Activated B cell treated with CpG ODN at 0.5 μM for 24 hours (primary cell): Measurements from ENCODE around the gene CEACAM16. TPM values are rescaled to one million over a fixed set of nuclear protein-coding genes. Genes with fewer than 3 reads are reported as not detected.
"Not testable (repeated sequence)": the region's sequence is repeated elsewhere in the genome, so short reads cannot be mapped to it uniquely, and the experiment has no call there.

ENCODE experiments used
- ATAC-seq: fragments of 200-7000 bp; cut with Tn5 transposase; one replicate; pipeline ENCODE4 v1.10.0; 2021; ENCODE audit warnings: low read depth, mild to moderate bottlenecking, moderate library complexity
- CTCF ChIA-PET: fragments of 350-600 bp; sonication (Branson Sonifier 250); formaldehyde crosslinking; loops from one replicate; lab custom pipeline; 2021; ENCODE audit warnings: antibody characterized with exemption; lab: Charles Lee
- POLR2A ChIA-PET: fragments of 350-600 bp; sonication (Branson Sonifier 250); formaldehyde crosslinking; loops from one replicate; lab custom pipeline; 2021; ENCODE audit warnings: antibody characterized with exemption; lab: Charles Lee
- DNase-seq: peaks from one replicate; pipeline ENCODE4 v3.0.0; 2022
- H3K27ac Mint-ChIP-seq: one replicate; pipeline ENCODE4 v1.8.0; 2020; ENCODE audit warnings: mixed read lengths
- H3K27me3 Mint-ChIP-seq: one replicate; pipeline ENCODE4 v1.8.0; 2021; ENCODE audit warnings: mixed read lengths
- H3K36me3 Mint-ChIP-seq: one replicate; pipeline ENCODE4 v1.8.0; 2021; ENCODE audit warnings: low read depth, mixed read lengths
- H3K4me1 Mint-ChIP-seq: one replicate; pipeline ENCODE4 v1.8.0; 2021; ENCODE audit warnings: mixed read lengths
- H3K4me3 Mint-ChIP-seq: one replicate; pipeline ENCODE4 v1.8.0; 2020; ENCODE audit warnings: mild to moderate bottlenecking, mixed read lengths
- H3K9me3 Mint-ChIP-seq: one replicate; pipeline ENCODE4 v1.8.0; 2020; ENCODE audit warnings: mixed read lengths
- intact Hi-C: fragments of 100-400 bp; cut with micrococcal nuclease; formaldehyde crosslinking; loops from one replicate; pipeline ENCODE4 v1.15.1; 2024
- total RNA-seq: library from RNA; stranded (reverse); gene quantifications from 2 replicates; pipeline ENCODE4 v1.2.3, GENCODE V29; 2022
- TF ChIP-seq, protein P1 (sequence below): fragments of 200-600 bp; IDR thresholded peaks from one replicate; pipeline ENCODE4 v1.8.0; 2022; ENCODE audit warnings: antibody characterized with exemption, mild to moderate bottlenecking

CEACAM16 gene
- total RNA-seq, 1 donor from 2014 or later, result not detected

DNA sequence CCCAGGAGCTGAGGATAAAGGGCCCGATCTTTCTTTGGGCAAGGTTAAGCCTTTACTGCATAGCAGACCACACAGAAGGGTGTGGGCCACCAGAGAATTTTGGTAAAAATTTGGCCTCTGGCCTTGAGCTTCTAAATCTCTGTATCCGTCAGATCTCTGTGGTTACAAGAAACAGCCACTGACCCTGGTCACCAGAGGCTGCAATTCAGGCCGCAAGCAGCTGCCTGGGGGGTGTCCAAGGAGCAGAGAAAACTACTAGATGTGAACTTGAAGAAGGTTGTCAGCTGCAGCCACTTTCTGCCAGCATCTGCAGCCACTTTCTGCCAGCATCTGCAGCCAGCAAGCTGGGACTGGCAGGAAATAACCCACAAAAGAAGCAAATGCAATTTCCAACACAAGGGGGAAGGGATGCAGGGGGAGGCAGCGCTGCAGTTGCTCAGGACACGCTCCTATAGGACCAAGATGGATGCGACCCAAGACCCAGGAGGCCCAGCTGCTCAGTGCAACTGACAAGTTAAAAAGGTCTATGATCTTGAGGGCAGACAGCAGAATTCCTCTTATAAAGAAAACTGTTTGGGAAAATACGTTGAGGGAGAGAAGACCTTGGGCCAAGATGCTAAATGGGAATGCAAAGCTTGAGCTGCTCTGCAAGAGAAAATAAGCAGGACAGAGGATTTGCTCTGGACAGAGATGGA, 36.1 kb upstream of the CEACAM16 start:
- no peaks in the 10 kb centered on the region for H3K9me3 Mint-ChIP-seq
- ChIA-PET CTCF (interaction anchor here (1.3 kb wide), 1 partner anchor 8 kb away, joined by 5 read pairs; no protein-coding TSS in a partner anchor), POLR2A (no interaction called here)
- no peaks in the 10 kb centered on the region for H3K4me1 Mint-ChIP-seq
- ATAC-seq, result no peak
- peaks cover 2% of the 10 kb centered on the region for H3K27me3 Mint-ChIP-seq
- no peak overlapping the region for H3K27ac Mint-ChIP-seq
- H3K36me3 Mint-ChIP-seq, result no peaks in the 10 kb centered on the region
- H3K4me3 Mint-ChIP-seq, result no peak overlapping the region
- TF ChIP-seq, protein P1, sequence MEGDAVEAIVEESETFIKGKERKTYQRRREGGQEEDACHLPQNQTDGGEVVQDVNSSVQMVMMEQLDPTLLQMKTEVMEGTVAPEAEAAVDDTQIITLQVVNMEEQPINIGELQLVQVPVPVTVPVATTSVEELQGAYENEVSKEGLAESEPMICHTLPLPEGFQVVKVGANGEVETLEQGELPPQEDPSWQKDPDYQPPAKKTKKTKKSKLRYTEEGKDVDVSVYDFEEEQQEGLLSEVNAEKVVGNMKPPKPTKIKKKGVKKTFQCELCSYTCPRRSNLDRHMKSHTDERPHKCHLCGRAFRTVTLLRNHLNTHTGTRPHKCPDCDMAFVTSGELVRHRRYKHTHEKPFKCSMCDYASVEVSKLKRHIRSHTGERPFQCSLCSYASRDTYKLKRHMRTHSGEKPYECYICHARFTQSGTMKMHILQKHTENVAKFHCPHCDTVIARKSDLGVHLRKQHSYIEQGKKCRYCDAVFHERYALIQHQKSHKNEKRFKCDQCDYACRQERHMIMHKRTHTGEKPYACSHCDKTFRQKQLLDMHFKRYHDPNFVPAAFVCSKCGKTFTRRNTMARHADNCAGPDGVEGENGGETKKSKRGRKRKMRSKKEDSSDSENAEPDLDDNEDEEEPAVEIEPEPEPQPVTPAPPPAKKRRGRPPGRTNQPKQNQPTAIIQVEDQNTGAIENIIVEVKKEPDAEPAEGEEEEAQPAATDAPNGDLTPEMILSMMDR, result no peak
- no peak for DNase-seq
- intact Hi-C loops, result no loop called here

DNA sequence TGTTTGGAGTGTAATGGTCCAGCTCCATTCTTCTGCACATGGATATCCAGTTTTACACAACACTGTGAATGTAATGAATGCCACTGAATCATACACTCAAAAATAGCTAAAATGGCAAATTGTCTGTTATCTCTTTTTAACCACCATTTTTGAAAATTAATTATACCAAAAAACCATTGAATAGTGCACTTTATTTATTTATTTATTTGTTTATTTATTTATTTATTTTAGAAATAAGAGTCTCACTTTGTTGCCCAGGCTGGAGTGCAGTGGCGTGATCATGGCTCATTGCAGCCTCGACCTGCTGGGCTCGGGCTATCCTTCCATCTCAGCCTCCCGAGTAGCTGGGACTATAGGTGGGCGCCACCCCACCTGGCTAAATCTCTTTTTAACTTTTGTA, 35.0 kb upstream of the CEACAM16 start:
- ChIA-PET CTCF (no interaction called here), POLR2A (no interaction called here)
- no peak for ATAC-seq
- Mint-ChIP-seq H3K4me3 (no peak overlapping the region), H3K9me3 (no peaks in the 10 kb centered on the region), H3K36me3 (no peaks in the 10 kb centered on the region), H3K4me1 (no peaks in the 10 kb centered on the region), H3K27ac (no peak overlapping the region), H3K27me3 (peaks cover 2% of the 10 kb centered on the region)
- intact Hi-C loops, result no loop called here
- no peak for DNase-seq
- TF ChIP-seq, protein P1, result no peak

DNA sequence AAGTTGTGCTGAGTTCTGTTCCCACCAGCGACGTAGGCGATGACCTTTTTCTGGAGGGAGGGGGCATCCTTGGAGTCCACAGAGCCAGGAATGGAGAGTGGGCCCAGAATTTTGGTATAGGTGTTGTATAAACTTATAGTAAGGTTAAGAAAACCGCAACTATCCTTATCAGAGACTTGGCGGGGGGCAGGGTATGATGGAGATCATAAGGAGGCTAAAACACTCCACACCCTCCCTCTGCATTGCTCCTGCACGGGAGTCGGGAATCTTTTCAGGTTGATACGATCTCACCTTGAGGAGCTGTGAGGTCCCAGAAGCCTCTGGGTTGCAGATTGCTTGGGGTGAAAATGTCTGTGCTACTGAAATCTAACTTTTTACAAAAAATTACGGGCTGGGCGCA, 34.0 kb upstream of the CEACAM16 start:
- Mint-ChIP-seq H3K27me3 (peaks cover 8% of the 10 kb centered on the region), H3K4me3 (no peak overlapping the region), H3K9me3 (no peaks in the 10 kb centered on the region), H3K27ac (no peak overlapping the region), H3K4me1 (no peaks in the 10 kb centered on the region), H3K36me3 (no peaks in the 10 kb centered on the region)
- ATAC-seq, result no peak
- ChIA-PET POLR2A (no interaction called here), CTCF (no interaction called here)
- TF ChIP-seq, protein P1, result no peak
- no peak for DNase-seq
- intact Hi-C loops, result no loop called here

DNA sequence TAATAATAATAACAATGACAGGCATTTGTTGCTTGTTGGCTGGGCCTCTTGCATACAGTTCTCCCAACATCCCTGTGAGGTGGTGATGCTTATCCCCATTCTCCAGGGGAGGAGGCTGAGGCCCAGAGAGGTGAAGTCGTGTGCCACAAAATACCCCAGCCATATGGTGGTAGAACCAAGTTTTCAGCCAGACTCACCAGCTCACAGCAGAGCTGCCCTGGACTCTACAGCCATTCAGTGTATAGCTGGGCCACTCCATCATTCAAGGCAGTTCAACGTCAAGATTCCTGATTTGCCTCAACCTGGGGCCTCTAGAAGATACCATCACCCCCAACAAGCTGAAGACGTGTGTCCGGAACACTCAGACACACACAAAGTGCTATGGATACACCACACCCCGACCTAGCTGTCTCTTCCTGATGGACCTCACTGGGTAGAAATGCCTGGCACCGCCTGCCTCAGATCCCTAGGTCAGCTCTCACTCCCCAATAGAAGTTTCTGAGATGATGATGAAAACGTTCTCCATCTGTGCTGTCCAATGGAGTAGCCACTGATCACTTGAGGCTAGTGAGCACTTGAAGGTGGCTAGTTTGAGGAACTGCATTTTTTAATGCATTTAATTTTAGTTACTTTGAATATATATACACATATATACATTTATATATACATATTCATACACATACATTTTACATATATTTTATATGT, 31.9 kb upstream of the CEACAM16 start:
- Mint-ChIP-seq H3K36me3 (no peaks in the 10 kb centered on the region), H3K4me3 (no peak overlapping the region), H3K27ac (no peak overlapping the region), H3K9me3 (no peaks in the 10 kb centered on the region), H3K27me3 (peaks cover 8% of the 10 kb centered on the region), H3K4me1 (no peaks in the 10 kb centered on the region)
- DNase-seq (no peak), ATAC-seq (no peak)
- POLR2A ChIA-PET, result no interaction called here
- intact Hi-C loops, result no loop called here
- CTCF ChIA-PET, result interaction anchor here (0.9 kb wide), 1 partner anchor 13 kb away, joined by 4 read pairs; no protein-coding TSS in a partner anchor
- TF ChIP-seq, protein P1, result no peak

DNA sequence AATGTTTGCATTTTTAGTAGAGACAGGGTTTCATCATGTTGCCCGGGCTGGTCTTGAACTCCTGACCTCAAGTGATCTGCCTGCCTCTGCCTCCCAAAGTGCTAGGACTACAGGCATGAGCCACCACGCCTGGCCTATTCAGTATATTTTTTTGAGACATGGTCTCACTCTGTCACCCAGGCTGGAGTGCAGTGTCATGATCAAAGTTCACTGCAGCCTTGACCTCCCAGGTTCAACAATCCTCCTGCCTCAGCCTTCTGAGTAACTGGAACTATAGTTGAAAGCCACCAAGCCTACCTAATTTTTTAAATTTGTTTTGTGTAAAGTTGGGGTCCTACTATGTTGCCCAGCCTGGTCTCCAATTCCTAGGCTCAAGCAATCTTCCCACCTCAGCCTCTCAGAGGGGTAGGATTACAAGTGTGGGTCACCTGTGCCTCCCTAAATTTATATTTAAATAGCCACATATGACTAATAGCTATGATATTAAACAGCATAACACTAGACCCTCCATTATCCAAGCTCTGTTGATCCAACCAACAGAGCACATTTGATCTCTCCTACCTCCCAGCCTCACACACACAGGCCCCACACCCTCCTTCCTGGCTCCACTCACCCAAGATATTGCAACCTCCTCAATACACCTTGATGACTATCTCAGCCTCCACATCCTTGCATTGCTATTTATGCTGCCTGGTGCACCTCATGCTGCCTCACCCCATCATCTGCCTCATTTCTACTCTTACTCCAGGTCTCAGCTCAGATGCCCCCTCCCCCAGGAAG, 29.8 kb upstream of the CEACAM16 start:
- DNase-seq (no peak), ATAC-seq (no peak)
- TF ChIP-seq, protein P1, result no peak
- ChIA-PET POLR2A (no interaction called here), CTCF (interaction anchor here (0.5 kb wide), 1 partner anchor 55 kb away, joined by 3 read pairs; no protein-coding TSS in a partner anchor)
- Mint-ChIP-seq H3K4me1 (no peaks in the 10 kb centered on the region), H3K4me3 (no peak overlapping the region), H3K27me3 (peaks cover 6% of the 10 kb centered on the region), H3K36me3 (no peaks in the 10 kb centered on the region), H3K9me3 (peaks cover 3% of the 10 kb centered on the region), H3K27ac (no peak overlapping the region)
- intact Hi-C loops, result no loop called here

DNA sequence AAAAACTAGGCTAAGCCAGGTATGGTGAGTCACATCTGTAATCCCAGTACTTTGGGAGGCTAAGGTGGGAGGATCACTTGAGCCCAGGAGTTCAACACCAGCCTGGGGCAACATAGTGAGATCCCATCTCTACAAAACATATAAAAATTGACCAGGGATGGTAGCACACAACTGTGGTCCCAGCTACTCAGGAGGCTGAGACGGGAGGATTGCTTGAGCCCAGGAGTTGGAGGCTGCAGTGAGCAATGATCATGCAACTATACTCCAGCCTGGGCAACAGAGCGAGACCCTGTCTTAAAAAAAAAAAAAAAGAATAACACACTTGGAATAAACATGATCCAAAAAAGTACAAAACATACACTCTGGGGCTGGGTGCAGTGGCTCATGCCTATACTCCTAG, 28.9 kb upstream of the CEACAM16 start:
- H3K9me3 Mint-ChIP-seq, CTCF ChIA-PET, ATAC-seq, H3K27me3 Mint-ChIP-seq, intact Hi-C loops, H3K4me3 Mint-ChIP-seq, H3K27ac Mint-ChIP-seq, DNase-seq, POLR2A ChIA-PET, H3K36me3 Mint-ChIP-seq, H3K4me1 Mint-ChIP-seq: not testable (repeated sequence)
